NCI-H187 (cell line): ENCODE results near the gene BTBD6.
"Not testable (repeated sequence)": the region's sequence is repeated elsewhere in the genome, so short reads cannot be mapped to it uniquely, and the experiment has no call there.

Experiments used
- DNase-seq, 2 experiments: peaks; one replicate each; lab custom pipeline; 2025; lab: John Stamatoyannopoulos, UW

Gene BTBD6

GRCh38 chr14:105269405-105269804 is 21.1 kb downstream of the BTBD6 start:
- DNase-seq, result no peak

DNA sequence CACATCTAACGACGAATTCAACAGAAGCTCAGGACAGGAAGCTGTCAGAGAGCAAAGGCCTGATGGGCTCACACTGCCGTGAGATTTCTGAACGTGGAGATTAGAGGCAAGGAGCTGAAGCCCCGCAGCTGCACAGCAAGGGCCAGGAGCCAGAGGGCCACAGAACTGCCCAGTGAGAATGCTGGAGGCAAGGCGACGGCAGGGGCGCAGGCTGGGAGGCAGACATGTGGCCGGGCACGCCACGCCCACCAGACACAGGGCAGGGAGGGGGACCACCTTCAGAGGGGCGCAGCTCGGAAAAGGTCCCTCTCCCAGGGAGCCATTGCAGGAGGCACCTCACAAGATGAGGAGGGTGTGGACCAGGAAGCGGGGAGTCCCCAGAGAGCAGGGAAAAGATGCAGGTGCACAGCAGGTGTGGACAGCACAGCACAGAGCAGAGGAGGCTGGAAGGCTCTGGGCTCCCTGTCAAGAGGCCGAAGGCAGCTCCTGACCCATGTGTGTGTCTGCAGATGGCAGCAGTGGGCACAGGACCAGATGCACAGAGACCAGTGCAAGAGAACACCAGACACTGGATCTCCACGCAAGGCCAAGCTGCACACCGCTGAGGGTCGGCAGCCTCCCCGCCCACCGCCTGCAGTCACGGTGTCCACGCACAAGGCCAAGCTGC is 23.0 kb downstream of the BTBD6 start:
- DNase-seq, result no peak

DNA sequence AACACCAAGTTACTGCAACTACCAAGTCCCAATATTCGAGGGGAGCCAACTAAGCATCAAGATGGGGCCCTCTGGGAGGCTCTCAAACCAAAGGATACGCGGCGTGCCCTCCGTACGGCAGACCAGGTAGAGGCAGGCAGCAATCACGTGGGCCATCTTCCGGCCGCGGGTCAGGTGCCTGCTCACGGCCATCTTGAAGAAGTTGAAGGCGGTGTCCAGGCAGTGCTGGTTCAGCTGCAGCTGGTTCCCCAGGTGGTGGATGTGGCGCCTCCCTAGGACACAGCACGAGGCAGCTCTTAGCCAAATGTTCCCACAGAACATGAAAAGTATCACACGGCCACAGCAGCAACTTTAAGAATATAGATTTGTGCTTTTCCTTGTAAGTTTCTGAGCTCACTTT is 24.3 kb downstream of the BTBD6 start:
- no peak for DNase-seq

- no peak for DNase-seq
These were observed 24.7 kb downstream of the BTBD6 start for GRCh38 chr14:105273062-105273461.

- no peak for DNase-seq
These were observed 26.3 kb downstream of the BTBD6 start for GRCh38 chr14:105274637-105275036.

- no peak for DNase-seq
These were observed 27.1 kb downstream of the BTBD6 start for GRCh38 chr14:105275267-105275946.

DNA sequence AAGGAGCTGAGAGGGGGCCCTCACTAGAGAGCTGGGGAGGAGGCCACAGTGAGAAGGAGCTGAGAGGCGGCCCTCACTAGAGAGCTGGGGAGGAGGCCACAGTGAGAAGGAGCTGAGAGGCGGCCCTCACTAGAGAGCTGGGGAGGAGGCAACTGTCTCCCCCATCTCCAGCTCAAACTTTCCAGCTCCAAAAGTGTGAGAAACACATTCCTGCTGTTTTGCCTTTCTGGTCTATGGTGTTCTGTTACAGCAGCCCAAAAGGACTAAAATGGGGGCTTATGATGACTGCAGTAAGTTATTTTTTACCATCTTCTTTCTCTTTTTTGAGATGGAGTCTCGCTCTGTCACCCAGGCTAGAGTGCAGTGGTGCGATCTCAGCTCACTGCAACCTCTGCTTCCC is 29.1 kb downstream of the BTBD6 start:
- not testable (repeated sequence) for DNase-seq

DNA sequence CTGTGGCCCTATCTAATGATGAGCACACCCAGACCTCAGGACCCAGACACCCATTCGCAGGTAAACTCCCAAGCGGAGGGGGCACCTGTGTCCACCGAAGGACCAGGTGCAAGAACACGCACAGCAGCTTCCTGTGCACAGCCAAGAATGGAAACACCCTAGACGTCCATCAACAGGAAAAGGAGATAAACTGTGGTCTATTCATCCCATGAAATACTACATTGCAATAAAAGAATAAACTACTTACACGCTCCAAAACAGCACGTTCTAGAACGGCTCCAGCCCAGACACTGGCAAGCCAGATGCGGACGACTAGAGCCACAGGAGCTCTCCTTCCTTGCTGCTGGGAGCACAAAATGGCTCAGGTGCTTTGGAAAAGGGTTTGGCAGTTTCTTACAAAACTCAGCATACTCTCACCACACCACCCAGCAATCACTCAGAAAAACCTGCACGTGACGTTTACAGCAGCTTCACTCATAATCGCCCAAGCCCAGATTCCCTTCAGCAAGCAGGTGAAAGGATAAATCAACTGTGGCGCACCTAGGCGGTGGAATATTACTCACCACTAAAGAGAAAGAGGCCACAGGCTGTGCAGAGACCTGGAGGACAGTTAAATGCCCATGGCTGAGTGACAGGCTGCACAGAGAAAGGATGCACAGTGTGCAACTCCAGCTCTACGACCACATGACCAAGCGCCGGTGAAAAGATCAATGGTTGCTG is 31.5 kb downstream of the BTBD6 start:
- no peak for DNase-seq

GRCh38 chr14:105280525-105280924 is 32.2 kb downstream of the BTBD6 start:
- DNase-seq, result no peak

DNA sequence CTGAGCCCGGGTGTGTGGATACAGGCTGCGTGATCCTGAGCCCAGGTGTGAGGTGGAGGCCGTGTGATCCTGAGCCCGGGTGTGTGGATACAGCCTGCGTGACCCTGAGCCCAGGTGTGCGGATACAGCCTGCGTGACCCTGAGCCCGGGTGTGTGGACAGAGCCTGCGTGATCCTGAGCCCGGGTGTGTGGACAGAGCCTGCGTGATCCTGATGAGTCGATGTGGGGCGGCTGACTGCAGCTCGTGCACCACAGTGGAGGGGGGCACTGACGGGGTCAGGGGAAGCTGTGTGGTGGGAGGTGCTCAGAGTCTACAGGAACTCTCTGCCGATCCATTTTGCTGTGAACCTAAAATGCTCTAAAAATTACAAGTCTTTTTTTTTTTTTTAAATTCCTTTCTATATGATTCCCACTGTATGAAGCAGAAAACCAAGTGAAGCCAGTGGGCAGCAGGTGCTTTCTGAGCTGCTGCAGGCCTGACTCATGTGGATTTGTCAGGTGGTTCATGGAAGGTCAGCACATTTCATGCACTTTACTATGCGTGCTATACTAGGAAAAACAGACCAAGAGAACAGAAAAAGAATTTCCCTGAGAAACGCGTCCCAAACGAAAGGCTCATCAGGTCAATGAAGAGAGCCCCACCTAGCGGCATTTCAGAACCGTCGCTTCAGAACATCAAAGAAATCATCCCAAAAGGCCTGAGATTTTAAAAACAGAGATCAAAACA is 33.2 kb downstream of the BTBD6 start:
- DNase-seq, result no peak

GRCh38 chr14:105282098-105282725 is 33.9 kb downstream of the BTBD6 start:
- DNase-seq, result no peak

DNA sequence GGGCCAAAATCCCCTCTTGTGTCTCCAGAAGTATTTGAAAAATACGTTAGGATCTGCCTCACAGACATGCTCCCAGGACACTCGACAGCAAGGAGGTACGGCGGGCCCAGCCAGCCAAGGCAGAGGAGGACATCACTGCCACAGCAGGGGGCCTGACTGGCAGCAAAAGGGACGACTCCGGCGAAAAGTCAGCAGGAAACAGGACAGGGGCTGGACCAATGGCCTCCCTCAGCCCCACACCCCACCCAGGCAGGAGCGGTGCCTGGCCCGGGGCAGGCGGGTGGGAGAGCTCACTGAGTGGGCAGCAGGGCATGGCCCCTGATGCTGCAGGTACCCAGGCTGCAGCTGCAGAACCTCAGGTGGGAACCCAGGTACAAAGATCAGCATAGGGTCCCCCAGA is 34.7 kb downstream of the BTBD6 start:
- DNase-seq, result no peak

GRCh38 chr14:105283899-105284298 is 35.6 kb downstream of the BTBD6 start:
- DNase-seq, result no peak

DNA sequence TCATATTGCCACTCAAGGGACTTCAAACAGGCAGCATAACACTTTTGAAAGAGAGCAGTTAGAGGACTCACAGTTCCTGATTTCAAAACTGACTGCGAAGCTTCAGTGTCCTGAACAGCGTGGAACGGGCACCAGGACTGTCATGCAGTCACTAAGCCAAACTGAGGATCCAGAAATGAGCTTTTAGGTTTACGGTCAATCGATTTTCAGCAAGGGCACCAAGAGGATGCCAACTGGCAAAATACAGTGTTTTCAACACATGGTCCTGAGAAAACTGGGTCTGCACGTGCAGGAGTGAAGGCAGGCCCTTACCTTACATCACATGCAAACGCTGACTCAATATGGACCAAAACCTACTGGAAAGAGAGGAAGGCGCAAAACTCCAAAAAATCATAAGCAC is 36.8 kb downstream of the BTBD6 start:
- DNase-seq, result no peak

DNA sequence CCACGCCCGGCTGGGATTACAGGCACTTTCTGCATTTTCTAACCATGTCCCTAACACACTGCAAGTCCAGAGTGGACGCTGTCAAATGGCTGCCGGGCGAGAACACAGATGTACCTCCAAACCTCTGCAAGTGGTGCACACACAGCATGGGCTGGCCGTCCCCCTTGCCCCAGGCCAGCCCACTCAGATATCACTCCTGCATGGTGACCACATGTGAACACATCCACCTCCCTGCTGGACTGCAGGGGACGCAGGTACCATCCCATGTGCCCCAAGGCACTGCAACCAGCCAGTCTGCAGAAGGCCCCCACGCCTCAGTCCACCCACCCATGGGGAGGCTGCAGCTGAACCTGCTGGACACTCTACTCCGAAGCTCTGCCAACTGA is 38.4 kb downstream of the BTBD6 start:
- no peak for DNase-seq

DNA sequence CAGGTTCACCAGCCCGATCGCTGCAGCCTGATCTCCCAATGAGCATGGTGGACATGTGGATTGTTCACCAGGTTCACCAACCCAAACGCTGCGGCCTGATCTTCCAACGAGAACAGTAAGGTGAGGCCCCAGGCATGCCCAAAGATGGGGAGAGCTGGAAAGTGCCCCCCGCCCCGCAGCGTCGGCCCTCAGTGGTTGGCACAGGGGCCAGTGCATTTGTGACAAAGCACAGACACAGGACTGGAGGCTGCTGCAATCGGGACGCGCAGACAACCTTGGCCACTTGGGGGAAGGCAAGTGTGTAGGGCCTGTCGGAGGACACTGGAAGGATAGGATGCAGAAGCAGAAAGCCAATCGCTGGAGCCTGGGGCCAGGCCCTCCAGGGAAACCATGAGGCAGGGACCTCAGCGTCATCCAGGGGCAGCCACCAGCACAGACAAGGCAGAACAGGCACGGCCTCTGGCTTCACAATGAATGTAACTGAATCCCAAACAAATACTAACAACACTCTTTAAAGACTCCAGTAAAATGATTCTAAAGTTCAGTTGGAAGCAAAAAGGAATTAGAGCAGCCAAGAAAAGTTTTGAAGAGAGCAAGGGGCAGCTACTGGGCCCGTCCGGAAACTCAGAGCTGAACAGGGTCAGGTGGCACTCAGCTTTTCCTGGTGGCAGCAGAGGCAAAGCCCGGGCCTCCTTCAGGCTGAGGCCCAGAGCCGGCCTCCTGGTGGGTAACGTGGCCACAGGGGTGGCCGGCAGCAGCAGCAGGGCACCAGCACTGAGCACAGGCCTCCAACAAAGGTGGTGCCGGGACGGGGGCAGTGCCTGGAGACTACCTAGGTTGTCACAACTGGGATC is 39.1 kb downstream of the BTBD6 start:
- DNase-seq, result no peak

- DNase-seq, result not testable (repeated sequence)
These were observed 40.6 kb downstream of the BTBD6 start for GRCh38 chr14:105288936-105289335.

GRCh38 chr14:105290621-105291346 is 42.5 kb downstream of the BTBD6 start:
- no peak for DNase-seq

- no peak for DNase-seq
These were observed 44.7 kb downstream of the BTBD6 start for GRCh38 chr14:105292826-105293711.
